Thymus (tissue), 11 donors: ENCODE measurements around the gene IL1RAPL2. TPM values are rescaled to one million over a fixed set of nuclear protein-coding genes. Genes with fewer than 3 reads are reported as not detected.
"Not testable (repeated sequence)": the region's sequence is repeated elsewhere in the genome, so short reads cannot be mapped to it uniquely, and the experiment has no call there.

ENCODE experiments used
- DNase-seq, 9 donors: peaks; one replicate each; pipeline ENCODE4 v3.0.0-alpha.2; 2013; ENCODE audit warnings: low spot score in 9 of 9, low read depth in 6 of 9, missing footprints in 1 of 9
- H3K27ac ChIP-seq, 2 donors: one replicate each; pipeline ENCODE4 v1.5.1; 2013; ENCODE audit warnings: control low read depth in 1 of 2, low read depth in 1 of 2, low read length in 1 of 2, mild to moderate bottlenecking in 1 of 2, moderate library complexity in 1 of 2
- H3K27me3 ChIP-seq, 2 donors: one replicate each; pipeline ENCODE4 v1.5.1; 2013; ENCODE audit warnings: low read length in 1 of 2; ENCODE audit not compliant: control insufficient read depth in 2 of 2, insufficient read depth in 1 of 2
- H3K36me3 ChIP-seq, 2 donors: one replicate each; pipeline ENCODE4 v1.5.1; 2013; ENCODE audit warnings: low read length in 1 of 2, mild to moderate bottlenecking in 1 of 2, moderate library complexity in 1 of 2; ENCODE audit not compliant: control insufficient read depth in 2 of 2, insufficient read depth in 2 of 2
- H3K4me1 ChIP-seq, 2 donors: one replicate each; pipeline ENCODE4 v1.5.1; 2013; ENCODE audit warnings: low read length in 2 of 2; ENCODE audit not compliant: control insufficient read depth in 2 of 2, insufficient read depth in 2 of 2
- H3K4me3 ChIP-seq, 2 donors: one replicate each; pipeline ENCODE4 v1.5.1; 2013; ENCODE audit warnings: low read length in 2 of 2, control low read depth in 1 of 2, mild to moderate bottlenecking in 1 of 2
- H3K9me3 ChIP-seq, 2 donors: one replicate each; pipeline ENCODE4 v1.5.1; 2013; ENCODE audit warnings: low read length in 1 of 2, mild to moderate bottlenecking in 1 of 2; ENCODE audit not compliant: control insufficient read depth in 2 of 2, insufficient read depth in 1 of 2
- WGBS: extraction: QIAGEN DNeasy Blood & Tissue Kit; methylation state at CpG from one replicate; pipeline ENCODE4 v1.1.7; 2013; 5-methylcytosine and 5-hydroxymethylcytosine counted together
- polyA plus RNA-seq: library from polyadenylated mRNA; stranded (reverse); fragments of 200-250 nt; gene quantifications from one replicate; pipeline ENCODE4 v1.2.3, GENCODE V29; 2013
- total RNA-seq: library from RNA; stranded (reverse); fragments of 120-200 nt; gene quantifications from one replicate; pipeline ENCODE4 v1.2.4, GENCODE V29; 2013
- donor health status: healthy.

Gene IL1RAPL2
- total and polyA plus RNA-seq, 2 donors, result 0.38 TPM; not detected in 1

DNA sequence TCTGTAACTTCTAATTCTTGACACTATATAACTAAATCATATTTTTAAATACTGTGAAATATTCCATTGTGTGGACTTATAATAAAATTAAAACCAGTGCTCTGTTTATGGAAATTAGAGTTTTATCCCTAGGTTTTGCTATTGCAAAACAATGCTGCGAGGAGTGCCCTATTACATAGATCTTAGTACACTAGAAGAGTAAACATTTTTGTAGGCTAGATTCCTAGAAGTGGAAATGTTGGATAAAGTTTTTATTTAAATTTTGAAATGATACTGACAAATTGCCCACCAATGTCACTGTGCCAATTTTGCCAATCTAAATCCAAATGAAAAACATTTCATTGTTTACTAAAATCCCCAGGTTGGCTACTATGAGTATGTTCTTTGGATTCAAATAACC lies 99.7 kb downstream of the IL1RAPL2 start:
- Histone ChIP-seq H3K4me1 (no peaks in the 10 kb centered on the region), H3K36me3 (no peaks in the 10 kb centered on the region), H3K9me3 (no peaks in the 10 kb centered on the region), H3K27me3 (no peaks in the 10 kb centered on the region), H3K27ac (no peak overlapping the region), H3K4me3 (no peak overlapping the region)
- no peak for DNase-seq
- 97% methylated on average over 1 of the region's 1 CpG for WGBS

- Histone ChIP-seq H3K4me1 (no peaks in the 10 kb centered on the region), H3K4me3 (no peak overlapping the region), H3K9me3 (no peaks in the 10 kb centered on the region), H3K36me3 (no peaks in the 10 kb centered on the region), H3K27ac (no peak overlapping the region), H3K27me3 (no peaks in the 10 kb centered on the region)
- 9% methylated on average over 3 of the region's 3 CpGs for WGBS
- no peak for DNase-seq
These were observed 102.6 kb downstream of the IL1RAPL2 start for GRCh38 chrX:104668550-104668949.

DNA sequence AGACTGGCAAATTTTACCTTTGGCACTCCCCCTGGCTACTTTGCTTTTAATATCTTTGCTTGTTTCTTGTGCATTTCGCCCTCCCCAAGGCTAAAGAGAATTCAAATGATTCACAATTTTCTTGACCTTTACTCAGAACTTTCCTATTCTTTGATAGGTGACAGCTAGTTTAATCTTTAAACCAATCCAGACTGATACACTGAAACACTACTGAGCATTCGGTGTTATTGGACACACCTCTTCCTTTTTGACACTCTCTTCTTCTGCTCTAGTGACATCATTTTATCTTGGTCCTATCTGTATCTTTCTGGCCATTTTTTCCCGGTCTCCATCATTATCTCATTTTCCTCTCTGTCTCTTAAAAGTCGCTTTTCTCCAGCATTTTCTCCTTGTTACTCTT lies 103.1 kb downstream of the IL1RAPL2 start:
- Histone ChIP-seq H3K4me1 (no peaks in the 10 kb centered on the region), H3K27ac (no peak overlapping the region)
- 87% methylated on average over 4 of the region's 4 CpGs for WGBS

GRCh38 chrX:104670051-104670450 lies 104.1 kb downstream of the IL1RAPL2 start:
- Histone ChIP-seq H3K27ac (no peak overlapping the region), H3K4me1 (no peaks in the 10 kb centered on the region), H3K27me3 (no peaks in the 10 kb centered on the region), H3K36me3 (no peaks in the 10 kb centered on the region), H3K4me3 (no peak overlapping the region), H3K9me3 (no peaks in the 10 kb centered on the region)
- 87% methylated on average over 4 of the region's 4 CpGs for WGBS
- DNase-seq, result no peak

More for the DNA sequence above, 103.1 kb downstream of the IL1RAPL2 start:
- no peaks in the 10 kb centered on the region for H3K27me3 ChIP-seq
- H3K36me3 ChIP-seq, result no peaks in the 10 kb centered on the region
- no peak overlapping the region for H3K4me3 ChIP-seq
- DNase-seq, result no peak
- no peaks in the 10 kb centered on the region for H3K9me3 ChIP-seq

DNA sequence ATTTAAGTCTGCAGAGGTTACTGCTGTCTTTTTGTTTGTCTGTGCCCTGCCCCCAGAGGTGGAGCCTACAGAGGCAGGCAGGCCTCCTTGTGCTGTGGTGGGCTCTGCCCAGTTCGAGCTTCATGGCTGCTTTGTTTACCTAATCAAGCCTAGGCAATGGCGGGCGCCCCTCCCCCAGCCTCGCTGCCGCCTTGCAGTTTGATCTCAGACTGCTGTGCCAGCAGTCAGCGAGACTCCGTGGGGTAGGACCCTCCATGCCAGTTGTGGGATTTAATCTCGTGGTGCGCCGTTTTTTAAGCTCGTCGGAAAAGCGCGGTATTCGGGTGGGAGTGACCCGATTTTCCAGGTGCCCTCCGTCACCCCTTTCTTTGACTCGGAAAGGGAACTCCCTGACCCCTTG lies 111.5 kb downstream of the IL1RAPL2 start:
- H3K9me3 ChIP-seq, DNase-seq, H3K27me3 ChIP-seq, H3K36me3 ChIP-seq, H3K4me1 ChIP-seq, H3K27ac ChIP-seq, H3K4me3 ChIP-seq: not testable (repeated sequence)
- 94% methylated on average over 18 of the region's 18 CpGs for WGBS

- WGBS, result 67% methylated on average over 2 of the region's 2 CpGs
- H3K27ac ChIP-seq, result no peak overlapping the region
- H3K4me3 ChIP-seq, result no peak overlapping the region
These were observed 113.2 kb downstream of the IL1RAPL2 start for GRCh38 chrX:104679175-104679574.

GRCh38 chrX:104681214-104681613 lies 115.2 kb downstream of the IL1RAPL2 start:
- no peaks in the 10 kb centered on the region for H3K36me3 ChIP-seq
- no peaks in the 10 kb centered on the region for H3K27me3 ChIP-seq
- H3K4me3 ChIP-seq, result no peak overlapping the region
- DNase-seq, result no peak
- H3K27ac ChIP-seq, result no peak overlapping the region
- H3K4me1 ChIP-seq, result no peaks in the 10 kb centered on the region
- WGBS, result 77% methylated on average over 3 of the region's 3 CpGs
- no peaks in the 10 kb centered on the region for H3K9me3 ChIP-seq

More at GRCh38 chrX:104679175-104679574, 113.2 kb downstream of the IL1RAPL2 start:
- DNase-seq, result no peak
- Histone ChIP-seq H3K9me3 (no peaks in the 10 kb centered on the region), H3K4me1 (no peaks in the 10 kb centered on the region), H3K27me3 (no peaks in the 10 kb centered on the region), H3K36me3 (no peaks in the 10 kb centered on the region)

- 98% methylated on average over 2 of the region's 2 CpGs for WGBS
- no peak overlapping the region for H3K4me3 ChIP-seq
- no peak overlapping the region for H3K27ac ChIP-seq
- no peaks in the 10 kb centered on the region for H3K9me3 ChIP-seq
- H3K4me1 ChIP-seq, result no peaks in the 10 kb centered on the region
- H3K36me3 ChIP-seq, result no peaks in the 10 kb centered on the region
- DNase-seq, result no peak
- H3K27me3 ChIP-seq, result no peaks in the 10 kb centered on the region
These were observed 118.1 kb downstream of the IL1RAPL2 start for GRCh38 chrX:104684077-104684476.

DNA sequence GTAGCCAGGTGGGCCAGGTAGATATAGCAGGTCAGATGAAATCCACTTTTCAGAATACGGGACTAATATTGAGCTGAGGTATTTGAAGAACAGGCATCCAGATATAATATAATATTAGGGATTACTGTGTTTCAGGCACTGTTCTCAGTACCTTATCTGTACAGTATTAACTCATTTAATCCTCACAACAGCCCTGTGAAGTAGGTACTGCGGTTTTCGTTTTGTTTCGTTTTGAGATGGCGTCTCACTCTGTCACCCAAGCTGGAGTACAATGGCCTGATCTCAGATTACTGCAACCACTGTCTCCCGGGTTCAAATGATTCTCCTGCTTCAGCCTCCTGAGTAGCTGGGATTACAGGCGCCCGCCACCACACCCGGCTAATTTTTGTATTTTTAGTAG lies 129.6 kb downstream of the IL1RAPL2 start:
- Histone ChIP-seq H3K27ac (no peak overlapping the region), H3K4me1 (no peaks in the 10 kb centered on the region), H3K27me3 (no peaks in the 10 kb centered on the region), H3K9me3 (no peaks in the 10 kb centered on the region), H3K36me3 (no peaks in the 10 kb centered on the region), H3K4me3 (no peak overlapping the region)
- 96% methylated on average over 9 of the region's 9 CpGs for WGBS
- DNase-seq, result no peak

DNA sequence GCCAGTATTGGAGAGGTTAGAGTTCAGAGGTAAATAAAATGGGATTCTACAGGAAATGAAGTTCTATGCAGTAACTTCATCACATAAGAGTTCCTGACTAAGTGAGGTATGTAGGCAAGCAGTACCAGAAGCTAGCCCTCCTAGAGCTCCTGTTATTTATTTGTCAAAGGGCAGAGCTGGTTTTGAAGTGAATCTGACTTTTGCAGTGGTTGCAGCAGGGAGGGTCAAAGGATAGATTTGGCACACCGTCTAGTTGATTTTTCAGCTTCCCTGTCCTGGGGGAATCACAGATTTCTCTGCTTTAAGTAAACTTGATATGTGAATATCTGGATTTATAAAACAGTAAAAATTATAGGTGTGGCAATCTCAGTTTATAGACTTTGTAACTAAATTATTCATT lies 130.7 kb downstream of the IL1RAPL2 start:
- DNase-seq, result no peak
- Histone ChIP-seq H3K36me3 (no peaks in the 10 kb centered on the region), H3K4me1 (no peaks in the 10 kb centered on the region), H3K27ac (no peak overlapping the region), H3K27me3 (no peaks in the 10 kb centered on the region), H3K9me3 (no peaks in the 10 kb centered on the region), H3K4me3 (no peak overlapping the region)
- WGBS, result 19% methylated on average over 1 of the region's 1 CpG
